Measurements from ENCODE around the gene ADORA2B.

DNA sequence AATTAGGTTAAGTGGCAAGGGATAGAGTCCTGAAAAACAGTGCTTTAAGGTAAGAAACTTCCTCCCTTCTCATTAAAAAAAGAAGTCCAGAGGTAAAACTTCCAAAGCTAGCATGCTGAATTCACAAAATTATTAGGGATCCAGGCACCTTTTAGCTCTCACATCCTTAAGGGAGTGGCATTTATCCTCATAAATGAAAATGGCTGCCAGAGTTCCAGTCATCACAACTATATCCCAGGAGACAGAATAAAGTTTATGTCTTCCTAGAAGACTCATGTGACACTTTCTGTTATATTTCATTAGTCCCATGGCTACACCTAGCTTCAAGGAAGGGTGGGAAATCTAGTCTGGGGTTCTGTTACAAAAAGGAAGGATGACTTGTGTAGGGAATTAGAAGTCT lies 23.3 kb upstream of the ADORA2B start:
- TF ChIP-seq CTCF (IDR thresholded peaks at IDR 0.05) = no peak
- TF ChIP-seq POLR2AphosphoS5 (IDR thresholded peaks at IDR 0.05) = no peak
